Activated T-helper 1 cell treated with anti-CD3 and anti-CD28 coated beads, Interleukin-12 subunit alpha, Interleukin-12 subunit beta, Interleukin-2, Interleukin-4 antibody, amounts not matched to agents 30 ng/mL and 10 ng/mL and 1 ng/mL, durations not matched to agents 14 hours and 24 hours and 36 hours (primary cell): ENCODE measurements around the gene SH2D3A. TPM values are rescaled to one million over a fixed set of nuclear protein-coding genes. Genes with fewer than 3 reads are reported as not detected.

Experiments
- DNase-seq: peaks from one replicate; pipeline ENCODE4 v3.0.0; 2021; ENCODE audit warnings: low spot score
- H3K27ac Mint-ChIP-seq: one replicate; pipeline ENCODE4 v1.8.0; 2021; ENCODE audit warnings: mild to moderate bottlenecking, mixed read lengths
- H3K27me3 Mint-ChIP-seq: one replicate; pipeline ENCODE4 v1.8.0; 2022; ENCODE audit warnings: mild to moderate bottlenecking, moderate library complexity, mixed read lengths; ENCODE audit not compliant: insufficient read depth
- H3K36me3 Mint-ChIP-seq: one replicate; pipeline ENCODE4 v1.8.0; 2021; ENCODE audit warnings: low read depth, mixed read lengths
- H3K4me1 Mint-ChIP-seq: one replicate; pipeline ENCODE4 v1.8.0; 2021; ENCODE audit warnings: low read depth, mixed read lengths
- H3K4me3 Mint-ChIP-seq: one replicate; pipeline ENCODE4 v1.8.0; 2021; ENCODE audit warnings: mild to moderate bottlenecking, moderate library complexity, mixed read lengths
- H3K9me3 Mint-ChIP-seq: one replicate; pipeline ENCODE4 v1.8.0; 2021; ENCODE audit warnings: mixed read lengths
- intact Hi-C: fragments of 100-400 bp; cut with micrococcal nuclease; formaldehyde crosslinking; loops from one replicate; pipeline ENCODE4 v1.15.1; 2024
- total RNA-seq: library from RNA; stranded (reverse); gene quantifications from 2 replicates; pipeline ENCODE4 v1.2.3, GENCODE V29; 2022

Gene SH2D3A
- total RNA-seq, 1 donor from 2014 or later = 15.6 TPM

- DNase-seq = no peak
- H3K27ac Mint-ChIP-seq = no peak overlapping the region
- H3K4me3 Mint-ChIP-seq = no peak overlapping the region
- peaks cover 5% of the 10 kb centered on the region for H3K27me3 Mint-ChIP-seq
- peaks cover 28% of the 10 kb centered on the region for H3K4me1 Mint-ChIP-seq
- peaks cover 4% of the 10 kb centered on the region for H3K36me3 Mint-ChIP-seq
- intact Hi-C loops = loop anchor here (1.0 to 5.0 kb wide), 4 partner anchors 19 to 49 kb away; partner anchors contain the start of genes GPR108 and SH2D3A
- H3K9me3 Mint-ChIP-seq = peaks cover 5% of the 10 kb centered on the region
Measured at GRCh38 chr19:6718111-6718740, 49.0 kb downstream of the SH2D3A start.

GRCh38 chr19:6717441-6717971, 49.7 kb downstream of the SH2D3A start:
- Mint-ChIP-seq H3K27me3 (peaks cover 6% of the 10 kb centered on the region), H3K27ac (peak overlapping the region; percentile 37), H3K4me3 (no peak overlapping the region), H3K9me3 (peaks cover 5% of the 10 kb centered on the region), H3K36me3 (peaks cover 4% of the 10 kb centered on the region), H3K4me1 (peaks cover 28% of the 10 kb centered on the region)
- DNase-seq = no peak
- intact Hi-C loops = loop anchor here (5.0 kb wide), 1 partner anchor 35 kb away; no protein-coding TSS in a partner anchor

GRCh38 chr19:6717036-6717435, 50.2 kb downstream of the SH2D3A start:
- Mint-ChIP-seq H3K27ac (peak overlapping the region; percentile 37), H3K9me3 (peaks cover 5% of the 10 kb centered on the region), H3K4me1 (peaks cover 28% of the 10 kb centered on the region), H3K27me3 (peaks cover 6% of the 10 kb centered on the region), H3K36me3 (peaks cover 4% of the 10 kb centered on the region), H3K4me3 (no peak overlapping the region)
- DNase-seq = no peak
- intact Hi-C loops = loop anchor here (5.0 kb wide), 1 partner anchor 35 kb away; no protein-coding TSS in a partner anchor

- intact Hi-C loops = loop anchor here (5.0 kb wide), 1 partner anchor 34 kb away; no protein-coding TSS in a partner anchor
- Mint-ChIP-seq H3K9me3 (peaks cover 5% of the 10 kb centered on the region), H3K27ac (no peak overlapping the region), H3K4me3 (no peak overlapping the region), H3K4me1 (peaks cover 28% of the 10 kb centered on the region), H3K27me3 (peaks cover 8% of the 10 kb centered on the region), H3K36me3 (peaks cover 4% of the 10 kb centered on the region)
- DNase-seq = no peak
Measured at GRCh38 chr19:6716610-6716970, 50.6 kb downstream of the SH2D3A start.

- peaks cover 4% of the 10 kb centered on the region for H3K36me3 Mint-ChIP-seq
- no peak overlapping the region for H3K4me3 Mint-ChIP-seq
- H3K27ac Mint-ChIP-seq = no peak overlapping the region
- peaks cover 22% of the 10 kb centered on the region for H3K27me3 Mint-ChIP-seq
- intact Hi-C loops = loop anchor here (5.0 kb wide), 1 partner anchor 33 kb away; no protein-coding TSS in a partner anchor
- no peak for DNase-seq
- H3K4me1 Mint-ChIP-seq = peaks cover 21% of the 10 kb centered on the region
- H3K9me3 Mint-ChIP-seq = peaks cover 5% of the 10 kb centered on the region
Measured at GRCh38 chr19:6714749-6715555, 52.3 kb downstream of the SH2D3A start.

GRCh38 chr19:6713773-6714692, 53.2 kb downstream of the SH2D3A start:
- Mint-ChIP-seq H3K36me3 (peaks cover 4% of the 10 kb centered on the region), H3K27me3 (peaks cover 27% of the 10 kb centered on the region), H3K27ac (no peak overlapping the region), H3K4me3 (no peak overlapping the region), H3K9me3 (peaks cover 5% of the 10 kb centered on the region), H3K4me1 (peaks cover 14% of the 10 kb centered on the region)
- intact Hi-C loops = no loop called here
- no peak for DNase-seq

- Mint-ChIP-seq H3K27ac (no peak overlapping the region), H3K9me3 (peaks cover 5% of the 10 kb centered on the region), H3K4me3 (no peak overlapping the region), H3K27me3 (peaks cover 37% of the 10 kb centered on the region), H3K4me1 (peaks cover 14% of the 10 kb centered on the region), H3K36me3 (peaks cover 4% of the 10 kb centered on the region)
- no peak for DNase-seq
- intact Hi-C loops = no loop called here
Measured at GRCh38 chr19:6712692-6713670, 54.3 kb downstream of the SH2D3A start.

GRCh38 chr19:6712231-6712630, 55.0 kb downstream of the SH2D3A start:
- H3K27ac Mint-ChIP-seq = no peak overlapping the region
- H3K4me3 Mint-ChIP-seq = no peak overlapping the region
- peaks cover 8% of the 10 kb centered on the region for H3K4me1 Mint-ChIP-seq
- H3K27me3 Mint-ChIP-seq = peaks cover 38% of the 10 kb centered on the region
- intact Hi-C loops = no loop called here
- no peak for DNase-seq
- H3K9me3 Mint-ChIP-seq = peaks cover under 1% of the 10 kb centered on the region
- H3K36me3 Mint-ChIP-seq = peaks cover 1% of the 10 kb centered on the region

GRCh38 chr19:6711605-6712004, 55.6 kb downstream of the SH2D3A start:
- DNase-seq = no peak
- Mint-ChIP-seq H3K4me1 (peaks cover 6% of the 10 kb centered on the region), H3K4me3 (no peak overlapping the region), H3K9me3 (no peaks in the 10 kb centered on the region), H3K36me3 (no peaks in the 10 kb centered on the region), H3K27me3 (peaks cover 38% of the 10 kb centered on the region), H3K27ac (no peak overlapping the region)
- intact Hi-C loops = no loop called here

GRCh38 chr19:6711078-6711361, 56.2 kb downstream of the SH2D3A start:
- Mint-ChIP-seq H3K36me3 (no peaks in the 10 kb centered on the region), H3K27me3 (peaks cover 40% of the 10 kb centered on the region), H3K4me1 (peaks cover 11% of the 10 kb centered on the region), H3K27ac (no peak overlapping the region), H3K4me3 (no peak overlapping the region), H3K9me3 (no peaks in the 10 kb centered on the region)
- intact Hi-C loops = no loop called here
- no peak for DNase-seq

GRCh38 chr19:6710273-6711077, 56.8 kb downstream of the SH2D3A start:
- DNase-seq = no peak
- intact Hi-C loops = no loop called here
- Mint-ChIP-seq H3K36me3 (no peaks in the 10 kb centered on the region), H3K27ac (no peak overlapping the region), H3K9me3 (no peaks in the 10 kb centered on the region), H3K4me1 (peaks cover 11% of the 10 kb centered on the region), H3K27me3 (peaks cover 40% of the 10 kb centered on the region), H3K4me3 (no peak overlapping the region)
